ENCODE measurements around the gene CLDN11. TPM values are rescaled to one million over a fixed set of nuclear protein-coding genes. Genes with fewer than 3 reads are reported as not detected.
A peak's percentile ranks its signal among the peaks of the same experiment; 100 is the strongest.

The CLDN11 gene
- polyA plus RNA-seq (ENCODE audit: insufficient read depth in 1 of 5, insufficient read length in 5 of 5, low replicate concordance in 1 of 5): 1 to 10 TPM; 6.0 to 9.7 (median 7.6) TPM
- long read RNA-seq, donor 1, partial matches to known transcripts: 0 of 8 reads
- long read RNA-seq, donor 1, other reads (novel, unspliced or antisense): 0 of 8 reads
- long read RNA-seq, donor 2, partial matches to known transcripts: 0 of 2 reads
- long read RNA-seq, donor 2, other reads (novel, unspliced or antisense): 0 of 2 reads
- long read RNA-seq, donor 3, partial matches to known transcripts: 0 of 1 reads
- long read RNA-seq, donor 3, other reads (novel, unspliced or antisense): 0 of 1 reads
- long read RNA-seq, donor 4, partial matches to known transcripts: 0 of 1 reads
- long read RNA-seq, donor 4, other reads (novel, unspliced or antisense): 0 of 1 reads
- long read RNA-seq, donor 5, partial matches to known transcripts: 0 of 3 reads
- long read RNA-seq, donor 5, other reads (novel, unspliced or antisense): 0 of 3 reads
- long read RNA-seq, donor 6, partial matches to known transcripts: 0 of 4 reads
- long read RNA-seq, donor 6, other reads (novel, unspliced or antisense): 0 of 4 reads
- long read RNA-seq, donor 7, partial matches to known transcripts: 0 of 2 reads
- long read RNA-seq, donor 7, other reads (novel, unspliced or antisense): 0 of 2 reads
- long read RNA-seq, donor 8, partial matches to known transcripts: 0 of 2 reads
- long read RNA-seq, donor 8, other reads (novel, unspliced or antisense): 0 of 2 reads

GRCh38 chr3:170418422-170419398 is at the start of gene CLDN11:
CLDN11 (plus strand) TSS chr3:170418868; CDS start chr3:170419067, 199 bp downstream.
- DNase-seq: peak in 1 of 2 donors; percentile 31

- no peak for DNase-seq
Observed at GRCh38 chr3:170368921-170369320, 49.7 kb upstream of the CLDN11 start.

- DNase-seq: no peak
Observed at GRCh38 chr3:170372190-170372879, 46.3 kb upstream of the CLDN11 start.

GRCh38 chr3:170383567-170383966 is 35.1 kb upstream of the CLDN11 start:
- DNase-seq: no peak

- DNase-seq: no peak
Observed at GRCh38 chr3:170386468-170386867, 32.2 kb upstream of the CLDN11 start.

GRCh38 chr3:170387950-170388349 is 30.7 kb upstream of the CLDN11 start:
- DNase-seq: no peak

GRCh38 chr3:170391108-170391507 is 27.6 kb upstream of the CLDN11 start:
- DNase-seq: no peak

- no peak for DNase-seq
Observed at GRCh38 chr3:170397685-170398084, 21.0 kb upstream of the CLDN11 start.

GRCh38 chr3:170405101-170405500 is 13.6 kb upstream of the CLDN11 start:
- no peak for DNase-seq

GRCh38 chr3:170410428-170411029 is 8.1 kb upstream of the CLDN11 start:
- no peak for DNase-seq

GRCh38 chr3:170413291-170413690 is 5.4 kb upstream of the CLDN11 start:
- DNase-seq: no peak

- DNase-seq: peak; percentile 62 to 63
Observed at GRCh38 chr3:170414202-170414663, 4.4 kb upstream of the CLDN11 start.

- no peak for DNase-seq
Observed at GRCh38 chr3:170417090-170417489, 1.6 kb upstream of the CLDN11 start.

GRCh38 chr3:170419557-170420087 is 954 bp downstream of the CLDN11 start:
- DNase-seq: peak in 1 of 2 donors; percentile 10

- peak in 1 of 2 donors; percentile 11 for DNase-seq
Observed at GRCh38 chr3:170420307-170420821, 1.7 kb downstream of the CLDN11 start.

GRCh38 chr3:170421111-170421641 is 2.5 kb downstream of the CLDN11 start:
- peak in 1 of 2 donors; percentile 14 for DNase-seq

GRCh38 chr3:170421758-170422157 is 3.1 kb downstream of the CLDN11 start:
- no peak for DNase-seq

- no peak for DNase-seq
Observed at GRCh38 chr3:170423001-170423615, 4.4 kb downstream of the CLDN11 start.

GRCh38 chr3:170424879-170425278 is 6.2 kb downstream of the CLDN11 start:
- no peak for DNase-seq

All from right lung (tissue), 10 donors.